Mammary epithelial cell (primary cell): ENCODE measurements around the gene DGCR8.

Experiments used
- EZH2 ChIP-seq: IDR thresholded peaks from 2 replicates; pipeline ENCODE4 v1.6.1; 2012; ENCODE audit warnings: low read length, inconsistent platforms, borderline replicate concordance
- TF ChIP-seq, protein P1 (sequence below), 2 donors: IDR thresholded peaks in 1 of 2; conservative IDR thresholded peaks in 1 of 2; 2 replicates each; pipeline ENCODE4 v1.5.1; 2011 to 2012; ENCODE audit warnings: inconsistent platforms in 2 of 2, low read length in 2 of 2, mild to moderate bottlenecking in 2 of 2, control low read depth in 1 of 2, low read depth in 1 of 2; ENCODE audit not compliant: insufficient read depth in 1 of 2; ENCODE audit errors: extremely low read depth in 1 of 2

GRCh38 chr22:20113551-20114310 is 33.7 kb downstream of the DGCR8 start:
- TF ChIP-seq, protein P1, sequence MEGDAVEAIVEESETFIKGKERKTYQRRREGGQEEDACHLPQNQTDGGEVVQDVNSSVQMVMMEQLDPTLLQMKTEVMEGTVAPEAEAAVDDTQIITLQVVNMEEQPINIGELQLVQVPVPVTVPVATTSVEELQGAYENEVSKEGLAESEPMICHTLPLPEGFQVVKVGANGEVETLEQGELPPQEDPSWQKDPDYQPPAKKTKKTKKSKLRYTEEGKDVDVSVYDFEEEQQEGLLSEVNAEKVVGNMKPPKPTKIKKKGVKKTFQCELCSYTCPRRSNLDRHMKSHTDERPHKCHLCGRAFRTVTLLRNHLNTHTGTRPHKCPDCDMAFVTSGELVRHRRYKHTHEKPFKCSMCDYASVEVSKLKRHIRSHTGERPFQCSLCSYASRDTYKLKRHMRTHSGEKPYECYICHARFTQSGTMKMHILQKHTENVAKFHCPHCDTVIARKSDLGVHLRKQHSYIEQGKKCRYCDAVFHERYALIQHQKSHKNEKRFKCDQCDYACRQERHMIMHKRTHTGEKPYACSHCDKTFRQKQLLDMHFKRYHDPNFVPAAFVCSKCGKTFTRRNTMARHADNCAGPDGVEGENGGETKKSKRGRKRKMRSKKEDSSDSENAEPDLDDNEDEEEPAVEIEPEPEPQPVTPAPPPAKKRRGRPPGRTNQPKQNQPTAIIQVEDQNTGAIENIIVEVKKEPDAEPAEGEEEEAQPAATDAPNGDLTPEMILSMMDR (conservative IDR thresholded peaks at IDR 0.05 in 1 of 2, IDR thresholded peaks at IDR 0.05 in 1 of 2; ENCODE audit: extremely low read depth in 1 of 2, insufficient read depth in 1 of 2, low read depth in 1 of 2, low read length in 2 of 2), result no peak
- no peak for TF ChIP-seq EZH2
